Measurements from ENCODE around the gene CHMP5.
A peak's percentile ranks its signal among the peaks of the same experiment; 100 is the strongest.

The CHMP5 gene

DNA sequence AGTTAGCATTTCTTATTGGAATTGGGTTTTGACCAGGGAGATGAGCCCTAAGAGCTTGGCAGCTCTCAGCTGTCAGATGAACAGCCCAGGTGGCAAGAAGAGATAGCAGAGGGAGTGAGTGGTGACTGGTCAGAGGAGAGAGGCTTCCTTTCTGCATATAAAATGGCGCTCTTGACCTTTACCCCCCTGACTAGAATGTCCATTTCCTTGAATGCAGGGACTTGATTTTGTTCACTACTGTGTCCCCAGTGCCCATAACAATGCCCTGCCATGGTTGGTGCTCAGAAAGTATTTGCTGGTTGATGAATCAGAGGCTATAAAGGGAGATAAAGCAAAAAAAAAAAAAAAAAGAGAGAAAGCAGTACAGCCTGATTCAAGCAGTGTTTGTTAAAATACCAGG lies 7.2 kb downstream of the CHMP5 start:
- DNase-seq (ENCODE audit: low read depth, low spot score) = no peak
- no peak overlapping the region for H3K27ac ChIP-seq

DNA sequence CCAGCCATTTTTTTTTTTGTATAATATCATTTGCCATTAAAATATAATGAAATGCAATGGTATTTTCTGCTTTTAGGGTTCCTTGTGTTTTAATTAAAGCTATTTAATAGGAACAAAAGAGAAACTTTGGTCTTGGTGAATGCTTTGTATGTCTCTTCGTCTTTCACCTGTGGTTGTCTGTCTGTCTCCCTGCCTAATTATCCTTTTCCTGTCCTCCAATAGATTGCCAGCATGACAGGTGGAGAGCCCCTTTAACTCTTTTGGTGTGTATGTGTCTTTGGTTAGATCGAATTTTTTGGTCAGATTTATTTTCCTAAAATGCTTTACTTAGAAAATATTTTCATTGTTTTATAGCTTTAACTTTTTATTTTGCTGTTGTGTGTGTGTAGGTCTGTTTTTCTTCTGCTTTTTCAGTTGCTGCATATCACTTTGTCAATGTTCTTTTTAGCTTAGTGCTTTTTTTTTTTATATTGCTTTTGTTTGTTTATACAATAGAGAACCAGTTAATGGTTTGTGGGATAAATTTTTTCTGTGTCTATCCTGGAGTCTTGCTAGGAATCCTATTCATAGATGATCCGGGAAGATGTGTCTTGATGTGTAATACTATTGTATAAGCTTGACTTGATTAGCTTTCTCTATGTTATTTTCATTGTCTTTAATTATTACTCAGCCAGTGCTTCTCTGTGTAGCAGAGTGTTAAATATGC lies 8.6 kb downstream of the CHMP5 start:
- no peak overlapping the region for H3K27ac ChIP-seq
- DNase-seq (ENCODE audit: low read depth, low spot score) = no peak

DNA sequence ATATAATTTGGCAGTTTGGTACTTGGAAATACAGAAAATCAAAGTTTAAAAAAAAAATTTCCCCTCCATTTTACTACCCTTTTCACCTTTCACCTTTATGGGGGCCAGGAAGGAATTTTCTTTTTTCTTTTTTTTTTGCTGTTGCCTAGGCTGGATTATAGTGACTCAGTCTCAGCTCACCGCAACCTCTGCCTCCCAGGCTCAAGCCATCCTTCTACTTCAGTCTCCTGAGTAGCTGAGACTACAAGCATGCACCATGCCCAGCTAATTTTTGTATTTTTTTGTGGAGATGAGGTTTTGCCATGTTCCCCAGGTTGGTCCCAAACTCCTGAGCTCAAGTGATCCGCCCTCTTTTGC lies 9.1 kb downstream of the CHMP5 start:
- DNase-seq (ENCODE audit: low read depth, low spot score) = no peak
- H3K27ac ChIP-seq = no peak overlapping the region

DNA sequence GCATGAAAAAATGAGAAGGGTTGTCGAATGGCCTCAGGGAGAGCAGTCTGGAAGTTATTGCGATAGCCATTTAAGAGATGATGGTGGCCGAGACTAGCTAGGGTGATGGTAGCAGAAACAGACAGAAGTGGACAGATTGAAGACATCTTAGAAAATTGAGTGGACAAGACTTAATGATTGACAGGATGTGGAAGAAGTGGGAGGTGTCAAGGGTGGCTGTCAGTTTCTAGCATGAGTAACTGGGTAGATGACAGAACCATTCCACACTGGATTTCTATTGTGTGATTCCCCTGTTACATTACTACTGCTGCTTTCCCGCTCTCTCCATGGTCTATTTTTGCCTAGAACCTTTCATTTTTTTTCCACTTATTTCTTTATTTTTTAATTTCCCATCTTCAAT lies 12.6 kb downstream of the CHMP5 start:
- DNase-seq (ENCODE audit: low read depth, low spot score) = no peak

DNA sequence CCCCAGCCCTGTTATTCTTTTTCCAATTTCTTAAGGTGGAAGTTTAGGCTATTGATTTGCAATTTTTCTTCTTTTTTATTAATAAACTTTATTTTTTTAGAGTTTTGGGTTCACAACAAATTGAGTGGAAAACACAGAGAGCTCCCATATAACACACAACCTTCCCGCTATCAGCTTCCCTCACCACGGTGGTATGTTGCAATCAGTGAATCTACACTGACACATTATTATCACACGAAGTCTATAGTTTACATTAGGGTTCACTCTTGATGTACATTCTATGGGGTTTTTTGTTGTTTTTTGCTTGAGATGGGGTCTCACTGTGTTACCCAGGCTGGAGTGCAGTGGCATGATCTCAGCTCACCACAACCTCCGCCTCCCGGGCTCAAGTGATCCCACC lies 20.7 kb downstream of the CHMP5 start:
- no peak overlapping the region for H3K27ac ChIP-seq
- no peak for DNase-seq (ENCODE audit: low read depth, low spot score)

More for the DNA sequence above, 12.6 kb downstream of the CHMP5 start:
- no peak overlapping the region for H3K27ac ChIP-seq

DNA sequence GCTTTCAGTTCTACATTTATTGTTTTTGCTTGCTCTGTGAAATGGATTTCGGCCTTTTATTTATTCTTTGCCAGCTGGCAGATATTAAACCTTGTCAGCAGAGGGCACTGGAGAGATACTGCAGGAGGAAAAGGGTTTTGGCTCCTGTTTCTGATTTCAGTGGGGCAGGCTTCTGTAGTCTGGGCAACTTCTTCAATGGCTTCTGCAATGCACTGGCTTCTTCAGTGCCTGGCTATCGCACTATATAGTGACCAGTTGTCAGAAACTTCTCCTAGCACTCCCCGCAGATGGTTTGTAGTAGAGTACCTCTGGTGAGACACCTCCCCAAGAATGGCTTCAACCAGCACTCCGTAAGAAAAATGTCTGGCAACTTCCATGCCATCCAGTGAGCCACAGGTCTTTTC lies 22.2 kb downstream of the CHMP5 start:
- no peak overlapping the region for H3K27ac ChIP-seq
- DNase-seq (ENCODE audit: low read depth, low spot score) = no peak

DNA sequence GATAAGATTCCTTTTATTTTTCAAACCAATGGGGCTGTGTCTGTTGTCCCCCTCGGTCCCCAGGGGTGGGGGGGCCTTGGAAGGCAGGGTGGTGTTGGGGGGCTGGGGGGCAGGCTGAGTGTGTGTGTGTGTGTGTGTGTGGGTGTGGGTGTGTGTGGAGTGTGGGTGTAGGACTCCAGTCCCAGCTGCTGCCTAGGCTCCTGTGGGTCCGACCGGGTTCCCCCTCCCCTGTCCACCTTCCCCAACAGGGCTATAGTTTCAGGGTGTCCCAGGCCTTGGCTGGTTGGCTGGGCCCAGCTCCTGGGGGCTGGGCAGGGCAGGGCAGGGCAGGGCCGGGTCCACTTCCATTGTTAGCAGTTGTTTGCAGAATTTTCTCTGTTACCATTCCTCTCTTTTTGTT lies 23.4 kb downstream of the CHMP5 start:
- H3K27ac ChIP-seq = peak overlapping the region; percentile 100
- no peak for DNase-seq (ENCODE audit: low read depth, low spot score)

DNA sequence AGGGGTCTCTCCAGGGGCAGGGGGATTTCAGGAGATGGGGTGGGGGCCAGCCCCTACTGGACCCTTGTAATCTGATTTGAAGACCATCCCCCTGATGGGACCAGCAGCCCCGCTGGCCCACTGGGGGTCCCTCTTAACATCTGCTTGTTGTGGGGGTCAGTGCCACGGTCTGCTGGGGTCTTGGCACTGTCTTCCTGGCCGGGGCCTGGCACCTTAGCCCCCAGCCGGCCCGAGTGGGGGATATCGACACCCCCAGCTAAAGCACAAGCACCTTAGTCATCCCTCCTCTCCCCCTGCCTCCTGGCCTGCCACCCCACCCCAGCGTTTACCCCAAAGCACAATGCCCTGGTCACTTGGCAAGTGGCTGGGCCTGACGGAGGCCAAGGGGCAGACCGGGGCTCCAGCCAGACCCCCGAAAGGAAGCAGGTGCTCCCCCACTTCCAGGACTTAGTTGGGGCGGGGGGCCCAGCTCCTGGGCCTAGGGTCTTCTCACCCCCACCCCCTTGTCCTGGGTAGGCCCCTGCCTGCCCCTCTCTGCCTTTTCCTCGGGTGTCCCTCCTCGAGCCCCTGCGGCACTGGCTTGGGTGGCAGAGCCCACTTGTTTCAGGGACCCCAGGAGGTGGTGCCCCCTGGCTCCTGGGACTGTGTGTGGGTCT lies 24.1 kb downstream of the CHMP5 start:
- no peak for DNase-seq (ENCODE audit: low read depth, low spot score)
- H3K27ac ChIP-seq = peak overlapping the region; percentile 100

DNA sequence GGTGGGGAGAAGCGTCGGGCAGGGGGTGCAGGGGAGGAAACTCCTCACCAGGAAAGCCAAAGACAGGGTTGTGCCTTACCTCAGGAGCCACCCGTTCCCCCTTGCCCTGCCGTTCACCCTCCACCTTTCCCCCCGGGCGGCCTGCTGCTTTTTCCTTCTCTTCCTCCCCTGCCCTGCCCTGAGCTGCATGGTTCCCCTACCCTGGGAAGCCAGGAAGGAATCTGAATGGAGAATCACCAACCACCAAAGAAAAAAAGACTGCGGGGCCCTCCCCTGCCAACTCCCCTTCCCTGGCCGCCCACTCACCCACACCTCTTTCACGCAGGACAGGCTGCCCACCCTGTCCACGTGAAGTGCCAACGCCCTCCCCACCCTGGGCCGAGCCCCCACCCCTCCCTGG lies 24.6 kb downstream of the CHMP5 start:
- peak overlapping the region; percentile 100 for H3K27ac ChIP-seq
- DNase-seq (ENCODE audit: low read depth, low spot score) = no peak

DNA sequence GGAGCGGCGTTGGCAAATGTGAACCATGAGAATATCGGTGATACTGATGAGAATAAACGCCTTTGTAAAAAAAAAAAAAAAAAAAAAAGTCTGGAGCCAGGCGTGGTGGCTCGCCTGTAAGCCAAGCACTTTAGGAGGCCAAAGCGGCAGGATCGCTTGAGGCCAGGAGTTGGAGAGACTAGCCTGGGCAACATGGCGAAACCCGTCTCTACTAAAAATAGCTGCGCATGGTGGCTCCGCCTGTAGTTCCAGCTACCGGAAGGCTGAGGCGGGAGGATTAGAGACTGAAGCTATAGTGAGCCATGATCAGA lies 25.0 kb downstream of the CHMP5 start:
- H3K27ac ChIP-seq = peak overlapping the region; percentile 100
- no peak for DNase-seq (ENCODE audit: low read depth, low spot score)

DNA sequence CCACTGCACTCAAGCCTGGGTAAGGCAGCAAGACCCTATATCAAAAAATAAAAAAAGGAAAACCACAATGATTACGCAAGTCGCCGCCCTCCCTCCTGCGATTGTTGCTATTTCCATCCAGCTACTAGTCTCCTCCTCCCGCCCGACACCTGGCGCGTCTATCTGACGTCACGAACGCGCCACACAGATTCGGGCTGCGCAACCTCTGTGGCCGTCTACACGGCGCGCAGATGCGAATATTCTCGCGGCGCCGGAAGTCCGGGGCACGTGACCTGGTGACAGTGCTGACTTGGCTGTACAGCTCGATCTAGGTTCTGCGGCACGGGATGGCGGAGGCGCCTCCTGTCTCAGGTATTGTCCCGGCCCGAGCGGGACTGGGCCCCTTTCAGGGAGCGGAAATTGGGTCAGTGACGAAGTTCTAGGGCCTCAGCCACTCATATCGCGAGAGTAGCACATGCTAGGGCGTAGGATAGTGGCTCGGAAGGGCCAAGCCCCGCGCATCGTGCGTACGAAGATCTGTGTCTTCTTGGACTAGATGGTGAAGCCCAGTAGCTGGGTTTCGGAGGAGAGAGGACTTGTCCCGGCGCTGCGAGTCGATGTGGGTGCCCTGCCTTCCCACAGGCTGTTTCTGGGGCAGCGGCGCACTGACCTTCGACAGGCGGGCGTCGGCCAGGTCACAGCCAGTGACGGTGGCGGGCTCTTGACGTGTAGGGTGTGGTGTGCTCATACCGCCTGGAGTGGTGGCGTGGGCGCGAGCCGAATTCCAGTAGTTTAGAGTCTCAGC lies 25.6 kb downstream of the CHMP5 start, which contains the start of gene NFX1:
NFX1 (plus strand) TSS at position 270 of the 784 bp plus-strand sequence; CDS start at position 327, 57 bp downstream.
- peak within 1 kb of the TSS; percentile 100 for H3K27ac ChIP-seq
- peak; percentile 96 for DNase-seq (ENCODE audit: low read depth, low spot score)

DNA sequence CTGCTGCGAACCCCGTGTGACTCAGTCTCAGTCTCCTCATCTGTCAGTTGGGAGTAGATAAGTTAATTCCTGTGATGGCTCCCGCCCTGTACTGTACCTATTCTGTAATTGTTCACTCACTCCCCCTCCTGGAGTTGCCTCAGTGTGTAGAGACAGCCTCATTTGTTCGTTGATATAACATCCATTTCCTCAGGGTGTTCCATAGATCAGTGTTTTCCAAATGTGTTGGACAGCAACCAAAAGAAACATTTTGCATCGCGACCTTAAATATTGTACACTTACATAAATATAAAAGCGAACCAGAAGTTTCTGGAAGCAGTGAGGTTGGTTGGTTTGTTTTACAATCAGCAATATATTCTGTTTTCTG lies 26.2 kb downstream of the CHMP5 start:
- no peak for DNase-seq (ENCODE audit: low read depth, low spot score)
- peak overlapping the region; percentile 100 for H3K27ac ChIP-seq

DNA sequence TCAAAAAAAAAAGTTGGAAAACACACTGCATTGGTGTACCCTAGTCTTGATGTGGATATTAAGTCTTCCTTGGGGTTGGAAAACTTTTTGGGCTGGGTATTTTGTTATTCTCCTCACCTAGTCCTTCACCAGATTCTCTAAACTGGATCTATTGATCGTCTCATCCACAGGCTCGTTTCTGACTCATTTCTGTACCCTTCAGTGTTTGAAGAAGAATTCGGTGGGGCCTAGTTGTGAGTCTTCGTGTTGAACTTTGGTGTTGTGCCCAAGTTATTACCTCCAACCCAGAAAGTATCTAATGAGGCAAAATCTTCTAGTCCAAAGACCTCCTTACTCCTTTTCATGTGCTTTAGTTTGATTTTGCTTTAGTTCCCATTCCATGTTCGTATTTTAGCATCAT lies 27.1 kb downstream of the CHMP5 start:
- DNase-seq (ENCODE audit: low read depth, low spot score) = no peak
- peak overlapping the region; percentile 100 for H3K27ac ChIP-seq

DNA sequence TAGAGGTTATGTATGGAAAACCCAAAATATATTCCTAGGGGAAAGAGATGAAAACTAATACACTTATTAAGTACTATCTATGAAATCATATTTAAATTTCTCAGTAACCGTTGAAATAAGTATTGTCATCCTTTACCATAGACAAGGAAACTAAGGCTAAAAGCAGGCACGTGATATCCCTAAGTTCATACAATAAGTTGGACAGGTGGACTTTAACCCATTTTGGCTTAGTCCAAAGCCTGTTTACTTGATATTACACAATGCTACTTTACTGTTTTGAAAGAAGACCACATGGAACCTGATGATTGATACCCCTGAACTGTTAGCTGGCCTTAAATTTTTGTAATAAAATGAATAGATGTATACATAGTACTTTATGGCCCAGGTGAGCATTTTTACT lies 28.9 kb downstream of the CHMP5 start:
- no peak for DNase-seq (ENCODE audit: low read depth, low spot score)
- no peak overlapping the region for H3K27ac ChIP-seq

DNA sequence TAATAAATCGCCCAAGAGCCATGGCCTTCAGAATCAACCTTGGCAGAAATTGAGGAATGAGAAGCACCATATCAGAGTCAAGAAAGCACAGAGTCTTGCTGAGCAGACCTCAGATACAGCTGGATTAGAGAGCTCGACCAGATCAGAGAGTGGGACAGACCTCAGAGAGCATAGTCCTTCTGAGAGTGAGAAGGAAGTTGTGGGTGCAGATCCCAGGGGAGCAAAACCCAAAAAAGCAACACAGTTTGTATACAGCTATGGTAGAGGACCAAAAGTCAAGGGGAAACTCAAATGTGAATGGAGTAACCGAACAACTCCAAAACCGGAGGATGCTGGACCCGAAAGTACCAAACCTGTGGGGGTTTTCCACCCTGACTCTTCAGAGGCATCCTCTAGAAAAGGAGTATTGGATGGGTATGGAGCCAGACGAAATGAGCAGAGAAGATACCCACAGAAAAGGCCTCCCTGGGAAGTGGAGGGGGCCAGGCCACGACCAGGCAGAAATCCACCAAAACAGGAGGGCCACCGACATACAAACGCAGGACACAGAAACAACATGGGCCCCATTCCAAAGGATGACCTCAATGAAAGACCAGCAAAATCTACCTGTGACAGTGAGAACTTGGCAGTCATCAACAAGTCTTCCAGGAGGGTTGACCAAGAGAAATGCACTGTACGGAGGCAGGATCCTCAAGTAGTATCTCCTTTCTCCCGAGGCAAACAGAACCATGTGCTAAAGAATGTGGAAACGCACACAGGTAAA lies 30.0 kb downstream of the CHMP5 start:
- H3K27ac ChIP-seq = no peak overlapping the region
- DNase-seq (ENCODE audit: low read depth, low spot score) = no peak

DNA sequence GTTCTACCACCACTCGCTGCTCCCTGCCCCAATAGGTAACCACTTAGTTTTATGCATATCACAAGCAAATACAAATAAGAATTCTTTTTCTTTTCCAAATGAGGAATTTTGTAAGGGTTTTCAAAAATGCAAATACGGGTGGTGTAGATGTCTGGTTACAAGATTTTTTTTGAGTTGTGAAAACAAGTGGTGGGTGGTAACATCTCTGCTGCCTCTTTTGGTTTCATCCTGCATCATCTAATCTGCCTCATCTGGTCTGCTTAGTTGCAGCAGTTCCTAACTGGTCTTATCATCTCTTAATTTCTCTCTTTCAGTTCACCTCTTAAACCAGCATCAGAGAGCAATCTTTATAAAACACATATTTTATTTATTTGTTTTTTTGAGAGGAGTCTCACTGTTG lies 30.7 kb downstream of the CHMP5 start:
- DNase-seq (ENCODE audit: low read depth, low spot score) = no peak
- H3K27ac ChIP-seq = no peak overlapping the region

DNA sequence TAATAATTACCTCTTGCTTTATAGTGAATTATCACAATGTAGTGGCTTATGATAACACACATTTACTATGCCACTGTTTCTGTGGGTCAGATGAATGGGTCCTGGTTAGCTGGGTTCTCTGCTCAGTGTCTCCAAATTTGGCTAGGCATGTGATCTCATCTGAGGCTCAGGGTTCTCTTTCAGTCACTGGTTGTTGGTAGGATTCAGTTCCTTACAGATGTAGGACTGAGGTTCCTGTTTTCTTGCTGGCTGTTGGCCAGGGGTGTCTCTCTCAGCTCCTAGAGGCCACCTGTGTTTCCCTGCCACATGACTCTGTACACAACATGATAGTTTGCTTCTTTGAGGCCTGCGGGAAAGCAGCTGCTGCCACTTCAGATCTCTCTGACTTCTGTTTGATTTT lies 32.6 kb downstream of the CHMP5 start:
- H3K27ac ChIP-seq = no peak overlapping the region
- DNase-seq (ENCODE audit: low read depth, low spot score) = no peak

DNA sequence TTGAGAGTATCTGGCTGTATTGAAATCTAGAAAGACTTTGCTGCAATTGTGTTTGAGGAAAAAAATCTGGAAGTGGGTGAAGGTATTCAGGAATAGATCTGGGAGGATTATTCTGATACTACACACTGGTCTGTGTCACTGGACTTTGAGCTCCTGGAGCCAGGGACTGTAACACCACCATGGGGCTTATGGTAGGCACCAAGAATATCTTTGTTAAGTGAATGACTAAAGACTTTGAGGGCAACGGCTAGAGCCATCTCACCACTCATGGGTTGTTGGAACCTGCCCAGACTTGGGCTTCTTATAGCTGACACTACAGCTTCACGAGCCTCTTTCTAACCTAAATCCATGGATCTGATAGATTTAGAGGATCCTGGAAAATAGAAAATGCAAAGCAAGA lies 35.7 kb downstream of the CHMP5 start:
- DNase-seq (ENCODE audit: low read depth, low spot score) = no peak
- H3K27ac ChIP-seq = no peak overlapping the region

DNA sequence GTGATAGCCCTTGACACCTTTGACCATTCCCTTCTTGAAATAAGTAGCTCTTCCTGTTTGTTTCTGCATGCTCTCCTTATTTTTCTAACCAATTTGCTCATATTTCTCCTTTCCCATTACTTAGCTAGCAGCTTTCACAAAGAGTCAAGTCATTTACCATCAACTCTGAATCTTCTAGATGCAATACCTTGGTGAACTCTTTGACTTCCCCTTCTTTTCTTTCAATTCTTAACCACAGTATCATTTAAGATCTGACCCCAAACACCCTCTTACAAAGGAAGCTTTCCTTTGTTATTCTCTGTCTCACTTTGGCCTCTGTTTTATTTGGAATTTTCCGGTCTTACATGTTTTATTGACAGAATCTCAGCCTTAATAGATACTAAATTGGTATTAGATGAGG lies 39.5 kb downstream of the CHMP5 start:
- DNase-seq (ENCODE audit: low read depth, low spot score) = no peak
- no peak overlapping the region for H3K27ac ChIP-seq

DNA sequence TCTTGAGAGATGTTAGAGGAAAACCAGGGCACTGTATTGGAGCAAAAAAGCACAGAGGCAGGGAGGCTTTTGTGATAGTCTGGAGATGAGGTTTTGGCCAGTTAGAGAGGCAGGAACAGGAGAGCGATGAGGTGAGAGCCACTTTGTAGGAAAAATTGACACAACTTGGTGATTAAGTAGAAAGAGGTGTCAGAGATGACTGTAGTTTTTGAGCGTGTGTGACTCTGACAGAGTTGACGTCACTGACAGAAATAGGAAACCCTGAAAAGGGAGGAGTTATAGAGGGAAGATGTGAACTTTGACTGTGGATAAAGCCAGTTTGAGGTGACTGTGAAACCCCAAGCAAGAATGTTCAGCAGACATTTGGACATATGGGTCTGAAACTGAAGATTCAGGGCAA lies 41.2 kb downstream of the CHMP5 start:
- DNase-seq (ENCODE audit: low read depth, low spot score) = no peak
- no peak overlapping the region for H3K27ac ChIP-seq

DNA sequence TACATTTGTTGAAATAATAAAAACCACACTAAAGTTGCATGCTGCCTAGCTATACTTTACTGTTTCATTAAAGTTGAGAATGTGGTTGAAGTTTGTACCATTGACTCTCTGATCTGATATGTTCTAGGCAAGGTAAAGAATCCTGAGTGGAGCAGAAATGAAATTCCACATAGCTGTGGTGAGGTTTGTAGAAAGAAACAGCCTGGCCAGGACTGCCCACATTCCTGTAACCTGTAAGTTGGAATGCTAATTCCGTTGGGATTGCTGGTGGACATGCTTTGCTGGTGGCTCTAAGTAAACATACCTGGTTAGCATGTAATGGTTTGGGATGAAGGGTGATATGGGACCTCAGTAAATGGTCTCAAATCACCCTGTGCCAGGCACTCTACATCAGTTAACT lies 42.2 kb downstream of the CHMP5 start:
- no peak for DNase-seq (ENCODE audit: low read depth, low spot score)
- H3K27ac ChIP-seq = no peak overlapping the region
